GM21723 (cell line): Measurements from ENCODE around the gene GRK3.
"Not testable (repeated sequence)": the region's sequence is repeated elsewhere in the genome, so short reads cannot be mapped to it uniquely, and the experiment has no call there.

ENCODE experiments used
- ATAC-seq: cut with Tn5 transposase; IDR thresholded peaks from one replicate; pipeline ENCODE4 v1.9.1; 2021; ENCODE audit warnings: mild to moderate bottlenecking, moderate library complexity; ENCODE audit not compliant: unreplicated experiment

The GRK3 gene

DNA sequence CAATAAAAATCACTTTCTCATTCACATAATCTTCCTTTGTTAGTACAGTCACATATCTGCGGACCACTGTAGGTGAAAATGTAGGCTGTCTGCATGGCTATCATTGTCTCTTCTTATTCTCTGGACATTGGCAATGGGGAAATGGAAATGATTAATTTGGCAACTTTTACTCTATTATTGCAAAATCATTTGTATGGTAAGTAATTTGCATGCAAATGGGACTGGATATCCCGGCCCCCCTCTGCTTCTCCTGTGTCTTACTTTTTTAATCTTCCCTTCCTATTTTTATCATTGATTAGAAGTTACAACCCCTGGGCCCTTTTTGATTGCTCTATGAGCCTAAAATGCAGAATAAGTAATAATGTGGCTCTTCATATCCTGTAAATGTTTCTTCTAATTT lies 6.0 kb downstream of the GRK3 start:
- no peak for ATAC-seq

DNA sequence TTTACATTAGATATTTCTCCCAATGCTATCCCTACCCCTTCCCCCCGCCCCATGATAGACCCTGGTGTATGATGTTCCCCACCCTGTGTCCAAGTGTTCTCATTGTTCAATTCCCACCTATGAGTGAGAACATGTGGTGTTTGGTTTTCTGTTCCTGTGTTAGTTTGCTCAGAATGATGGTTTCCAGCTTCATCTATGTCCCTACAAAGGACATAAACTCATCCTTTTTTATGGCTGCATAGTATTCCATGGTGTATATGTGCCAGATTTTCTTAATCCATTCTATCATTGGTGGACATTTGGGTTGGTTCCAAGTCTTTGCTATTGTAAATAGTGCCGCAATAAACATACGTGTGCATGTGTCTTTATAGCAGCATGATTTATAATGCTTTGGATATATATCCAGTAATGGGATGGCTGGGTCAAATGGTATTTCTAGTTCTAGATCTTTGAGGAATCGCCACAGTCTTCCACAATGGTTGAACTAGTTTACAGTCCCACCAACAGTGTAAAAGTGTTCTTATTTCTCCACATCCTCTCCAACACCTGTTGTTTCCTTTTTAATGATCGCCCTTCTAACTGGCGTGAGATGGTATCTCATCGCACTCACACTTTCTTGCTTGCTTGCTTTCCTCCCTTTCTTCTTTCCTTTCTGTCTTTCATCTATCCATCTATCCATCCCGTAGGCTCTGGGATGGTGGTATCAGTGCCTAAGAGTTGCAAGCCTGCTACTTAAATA lies 7.7 kb downstream of the GRK3 start:
- ATAC-seq: not testable (repeated sequence)

DNA sequence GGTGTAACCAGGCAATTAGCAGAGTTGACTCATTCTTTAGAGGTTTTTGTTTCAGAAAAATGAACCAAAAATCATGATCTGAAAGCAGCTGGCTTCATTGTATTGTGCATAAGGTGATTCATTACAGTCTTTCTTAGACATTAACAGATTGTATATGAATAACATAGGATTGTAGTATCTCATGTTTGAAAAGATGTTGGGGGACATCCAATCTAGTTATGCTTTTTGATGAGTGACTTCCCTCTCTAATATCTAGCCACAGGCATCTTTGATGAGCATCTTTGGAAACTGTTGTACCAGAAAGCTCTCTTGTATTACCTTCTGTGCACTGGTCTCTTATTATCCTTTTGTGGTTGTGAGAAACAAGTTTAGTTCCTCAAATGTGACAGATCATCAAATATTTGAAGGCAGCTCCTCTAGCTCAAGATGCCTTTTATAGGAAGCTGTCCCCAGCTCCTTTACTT lies 8.3 kb downstream of the GRK3 start:
- ATAC-seq: peak; percentile 52

DNA sequence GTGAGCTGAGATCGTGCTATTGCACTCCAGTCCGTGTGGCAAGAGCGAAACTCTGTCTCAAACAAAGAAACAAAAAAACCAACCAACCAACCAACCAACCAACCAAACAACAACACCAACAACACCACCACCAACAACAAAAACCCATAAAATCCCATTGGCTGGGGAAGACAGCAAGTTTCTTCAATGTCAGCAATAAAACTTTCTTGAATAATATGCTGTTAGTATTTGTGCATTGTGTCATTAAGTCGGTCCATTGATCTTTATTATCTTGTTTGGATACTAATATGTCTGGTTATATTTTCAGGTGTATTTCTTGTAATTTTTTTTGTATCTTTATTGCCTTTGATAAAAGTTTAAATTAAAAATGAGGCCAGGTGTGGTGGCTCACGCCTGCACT lies 9.4 kb downstream of the GRK3 start:
- no peak for ATAC-seq

DNA sequence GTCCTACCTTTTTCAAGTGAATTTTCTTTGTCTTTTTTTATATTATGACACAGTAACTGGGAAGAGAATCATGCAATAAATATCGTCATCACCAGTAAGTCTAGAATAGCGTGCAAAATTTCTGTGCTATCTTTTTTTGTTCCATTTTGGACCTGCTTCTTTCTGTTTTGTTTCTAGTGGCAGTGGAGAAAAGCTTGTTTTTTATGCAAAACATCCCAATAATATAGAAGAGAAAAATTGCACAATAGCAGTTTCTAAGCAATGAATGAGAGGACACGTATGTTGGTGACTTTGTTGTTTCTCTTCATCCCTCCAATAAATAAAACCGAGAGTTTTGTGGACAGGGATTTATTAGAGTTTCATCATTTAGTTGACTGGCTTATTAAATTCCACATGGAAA lies 10.3 kb downstream of the GRK3 start:
- ATAC-seq: no peak

DNA sequence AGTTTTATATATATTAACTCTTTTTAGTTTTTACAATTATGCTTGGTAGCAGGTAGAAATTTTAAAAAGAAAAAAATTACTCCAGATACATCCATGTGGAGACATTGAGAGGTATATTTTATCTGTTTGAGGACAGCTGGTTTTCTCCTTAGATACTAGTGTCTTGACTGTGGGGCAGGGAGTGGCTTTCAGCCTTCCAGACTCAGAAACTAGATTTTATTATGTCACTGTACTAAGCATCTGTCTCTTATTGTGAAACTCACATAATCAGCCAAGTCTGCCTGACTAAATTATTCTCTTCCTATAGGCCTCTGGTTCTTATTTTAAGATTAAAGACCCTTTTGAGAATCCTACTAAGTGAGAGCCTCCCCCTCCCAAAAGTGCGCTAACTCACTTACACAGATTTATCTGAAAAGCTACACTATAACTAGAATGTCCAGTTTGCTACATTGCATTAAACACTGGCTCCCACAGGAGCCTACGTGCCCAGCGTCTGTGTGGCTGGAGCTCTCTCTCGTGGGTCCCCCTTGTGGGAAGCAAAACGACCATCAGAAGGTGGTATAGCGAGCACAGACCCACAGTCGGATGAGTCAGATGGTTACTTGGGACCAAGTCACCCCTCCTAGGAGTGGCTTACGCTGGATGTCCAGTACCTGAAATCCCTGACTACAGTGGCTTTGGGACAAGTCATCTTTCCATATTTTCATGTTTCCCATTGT lies 11.4 kb downstream of the GRK3 start:
- ATAC-seq: not testable (repeated sequence)

DNA sequence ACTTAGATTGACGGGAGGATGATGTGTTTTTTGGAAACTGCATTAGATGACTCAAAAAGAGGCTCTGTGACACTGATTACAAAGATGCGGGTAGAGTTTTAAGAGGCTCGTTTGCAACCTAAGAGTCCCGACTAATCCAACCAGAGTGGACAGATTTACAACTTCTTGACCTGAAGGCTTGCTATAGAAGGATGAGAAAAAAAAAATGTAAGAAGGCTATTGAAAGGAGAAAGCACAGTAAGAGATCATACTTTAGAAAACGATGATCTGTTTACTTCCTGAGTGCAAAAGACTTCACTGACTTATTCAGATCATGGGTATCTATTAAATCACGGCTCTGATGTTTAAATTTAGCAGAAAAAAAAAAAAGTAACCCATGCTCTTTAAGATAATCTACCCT lies 17.0 kb downstream of the GRK3 start:
- ATAC-seq: not testable (repeated sequence)

DNA sequence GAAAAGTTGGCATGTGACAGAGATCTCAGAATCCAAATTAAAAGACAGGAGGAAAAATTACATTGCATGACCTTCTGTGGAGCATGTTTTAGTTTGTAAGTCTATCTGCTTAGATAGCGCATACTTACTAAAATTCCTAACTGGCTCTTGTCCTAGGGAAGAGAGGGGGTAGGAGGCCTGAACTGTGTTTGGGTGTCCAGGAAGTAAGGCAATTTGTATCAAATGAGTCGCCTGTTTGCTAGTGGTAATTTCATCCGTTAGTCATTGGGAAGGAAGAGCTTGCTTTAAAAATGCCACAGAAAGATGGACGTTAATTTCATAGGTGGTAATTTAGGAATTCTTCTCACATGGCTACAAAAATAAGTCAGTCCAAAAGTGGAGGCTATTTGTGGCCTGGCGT lies 18.5 kb downstream of the GRK3 start:
- ATAC-seq: no peak

DNA sequence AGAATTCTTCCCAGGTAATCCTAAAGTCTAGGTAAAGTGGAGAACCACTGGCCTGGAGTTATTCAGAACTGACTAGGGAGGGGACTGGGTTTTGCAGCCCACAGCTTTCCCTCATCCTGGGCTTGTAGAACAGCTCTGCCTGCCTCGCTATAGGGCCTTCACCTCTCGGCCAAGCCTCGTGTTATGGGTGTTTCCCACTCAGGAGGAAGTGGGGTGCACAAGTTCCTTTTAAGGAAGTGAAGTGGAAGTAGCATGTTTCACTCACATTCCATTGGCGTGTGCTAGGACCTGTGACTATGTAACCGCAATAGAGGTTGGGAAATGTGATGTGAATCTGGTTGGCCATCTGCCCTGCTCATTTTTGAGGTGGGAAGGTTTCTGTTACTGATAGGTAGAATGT lies 20.5 kb downstream of the GRK3 start:
- not testable (repeated sequence) for ATAC-seq

DNA sequence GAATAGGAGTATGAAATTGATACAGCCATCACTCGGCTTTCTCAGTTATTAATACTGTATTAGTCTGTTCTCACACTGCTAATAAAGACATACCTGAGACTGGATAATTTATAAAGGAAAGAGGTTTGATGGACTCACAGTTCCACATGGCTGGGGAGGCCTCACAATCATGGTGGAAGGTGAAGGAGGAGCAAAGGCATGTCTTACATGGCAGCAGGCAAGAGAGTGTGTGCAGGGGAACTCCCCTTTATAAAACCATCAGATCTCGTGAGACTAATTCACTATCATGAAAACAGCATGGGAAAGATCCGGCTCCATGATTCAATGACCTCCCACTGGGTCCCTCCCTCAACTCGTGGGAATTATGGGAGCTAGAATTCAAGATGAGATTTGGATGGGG lies 25.2 kb downstream of the GRK3 start:
- not testable (repeated sequence) for ATAC-seq

DNA sequence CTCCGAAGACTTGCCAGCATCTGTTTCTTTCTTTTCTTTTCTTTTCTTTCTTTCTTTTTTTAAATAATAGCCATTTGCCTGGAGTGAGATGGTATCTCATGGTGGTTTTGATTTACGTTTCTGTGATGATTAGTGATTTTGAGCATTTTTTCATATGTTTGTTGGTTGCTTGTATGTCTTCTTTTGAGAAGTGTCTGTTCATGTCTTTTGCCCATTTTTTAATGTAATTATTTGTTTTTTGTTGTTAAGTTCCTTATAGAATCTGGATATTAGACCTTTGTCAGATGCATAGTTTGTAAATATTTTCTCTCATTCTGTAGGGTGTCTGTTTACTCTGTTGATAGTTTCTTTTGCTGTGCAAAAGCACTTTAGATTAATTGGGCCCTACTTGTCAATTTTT lies 28.8 kb downstream of the GRK3 start:
- not testable (repeated sequence) for ATAC-seq

DNA sequence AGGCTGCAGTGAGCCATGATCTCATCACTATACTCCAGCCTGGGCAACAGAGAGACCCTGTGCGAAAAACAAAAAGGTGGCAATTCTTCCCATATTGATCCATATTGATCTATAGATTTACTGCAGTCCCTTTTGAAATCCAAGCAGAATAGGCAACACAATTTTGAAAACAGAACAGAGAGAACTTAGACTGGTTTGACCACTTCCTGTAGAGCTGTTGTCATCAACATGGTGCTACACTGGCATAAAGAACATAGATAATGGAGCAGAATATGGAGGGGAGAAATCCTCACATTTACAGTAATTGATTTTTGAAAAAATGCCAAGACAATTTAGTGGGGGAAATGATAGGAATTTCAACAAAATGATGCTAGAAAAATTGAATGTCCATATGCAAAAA lies 34.1 kb downstream of the GRK3 start:
- no peak for ATAC-seq

DNA sequence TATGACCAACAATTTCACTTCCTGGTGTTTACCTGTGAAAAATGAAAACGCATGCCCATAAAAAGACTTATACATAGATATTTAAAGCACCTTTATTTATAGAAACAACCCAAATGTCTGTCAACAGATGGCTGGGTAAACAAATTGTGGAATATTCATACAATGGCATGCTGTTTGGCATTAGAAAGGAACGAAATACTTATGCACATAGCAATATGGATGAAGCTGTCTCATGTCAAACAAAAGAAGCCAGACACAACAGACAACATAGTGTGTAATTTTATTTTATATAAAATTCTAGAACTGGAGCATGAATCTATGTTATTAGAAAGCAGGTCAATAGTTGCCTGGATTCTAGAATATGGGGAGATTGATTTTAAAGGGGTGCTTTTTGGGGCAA lies 38.0 kb downstream of the GRK3 start:
- ATAC-seq: no peak

DNA sequence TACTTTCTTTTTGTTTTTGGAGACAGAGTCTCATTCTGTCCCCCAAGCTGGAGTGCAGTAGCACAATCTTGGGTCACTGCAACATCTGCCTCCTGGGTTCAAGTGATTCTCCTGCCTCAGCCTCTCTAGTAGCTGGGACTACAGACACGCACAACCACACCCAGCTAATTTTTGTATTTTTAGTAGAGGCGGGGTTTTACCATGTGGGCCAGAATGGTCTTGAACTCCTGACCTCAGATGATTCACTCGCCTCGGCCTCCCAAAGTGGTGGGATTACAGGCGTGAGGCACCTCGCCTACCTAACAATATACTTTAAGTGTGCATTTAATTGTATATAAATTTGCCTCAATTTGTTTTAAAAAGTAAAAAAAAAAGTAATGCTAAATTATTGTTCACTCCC lies 38.4 kb downstream of the GRK3 start:
- no peak for ATAC-seq

DNA sequence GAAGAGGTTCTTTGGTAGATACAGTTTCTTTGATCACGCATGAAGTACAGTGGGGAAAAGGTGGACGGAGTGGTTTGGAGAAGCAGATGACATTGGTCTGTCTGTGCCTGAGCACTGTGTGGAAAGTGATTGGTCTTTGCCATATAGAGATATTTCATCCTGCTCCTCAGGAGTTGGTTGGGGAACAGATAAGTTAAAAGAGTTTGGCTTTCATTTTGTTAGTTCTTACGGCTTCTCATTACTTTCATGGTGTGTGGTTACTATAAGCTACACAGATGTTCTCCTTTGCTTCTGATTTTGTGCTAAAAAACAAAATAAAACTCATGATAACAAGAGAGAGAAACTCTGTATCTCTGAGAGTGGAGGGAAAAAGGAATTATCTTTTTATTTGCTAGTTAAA lies 40.7 kb downstream of the GRK3 start:
- not testable (repeated sequence) for ATAC-seq

DNA sequence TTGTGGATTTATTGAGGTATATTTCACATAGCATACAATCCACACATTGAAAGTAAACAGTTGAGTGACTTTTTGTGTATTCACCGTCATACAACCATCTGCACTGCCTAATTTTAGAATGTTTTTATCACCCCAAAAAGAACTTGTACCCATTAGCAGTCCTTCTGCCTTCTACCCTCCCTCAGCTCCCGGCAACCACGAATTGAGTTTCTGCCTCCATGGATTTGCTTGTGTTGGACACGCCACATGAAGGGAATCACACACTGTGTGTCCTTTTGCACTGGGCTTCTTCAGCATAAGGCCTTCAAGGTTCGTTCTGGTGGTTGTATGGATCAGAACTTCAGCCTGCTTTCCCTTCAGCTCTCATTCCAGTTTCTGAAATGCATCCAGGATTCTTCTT lies 41.1 kb downstream of the GRK3 start:
- ATAC-seq: not testable (repeated sequence)

DNA sequence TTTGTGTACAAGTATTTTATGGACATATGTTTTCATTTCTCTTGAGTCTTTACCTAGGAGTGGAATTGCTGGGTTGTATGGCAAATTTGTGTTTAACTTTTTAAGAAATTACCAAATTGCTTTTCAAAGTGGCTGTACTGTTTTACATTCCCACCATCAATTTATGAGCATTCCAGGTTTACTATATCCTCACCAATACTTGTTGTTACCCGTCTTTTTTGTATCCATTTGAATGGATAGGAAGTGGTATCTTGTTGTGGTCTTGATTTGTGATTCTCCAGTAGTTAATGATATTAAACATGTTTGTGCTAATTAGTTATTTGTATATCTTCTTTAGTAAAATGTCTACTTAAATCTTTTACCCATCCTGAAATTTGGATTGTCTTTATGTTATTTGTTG lies 46.8 kb downstream of the GRK3 start:
- not testable (repeated sequence) for ATAC-seq

DNA sequence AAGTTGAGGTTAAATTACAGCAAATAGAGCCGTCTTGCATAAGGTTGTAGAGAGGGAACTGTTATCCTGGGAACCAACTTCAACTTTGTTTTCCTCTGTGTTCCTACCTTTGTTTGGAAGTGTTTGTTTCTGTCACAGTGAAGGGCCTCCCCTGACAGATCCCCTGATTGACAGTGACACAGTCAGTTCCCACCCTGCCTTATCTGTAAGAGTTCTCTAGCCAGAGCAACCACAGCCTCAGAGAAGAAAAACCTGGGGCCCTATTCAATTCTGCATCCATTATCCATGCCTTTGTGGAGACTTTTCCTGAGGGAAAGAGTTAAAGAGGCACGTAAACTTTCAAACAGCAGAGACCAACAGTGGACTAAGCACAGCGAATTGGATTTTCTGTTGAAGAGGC lies 48.7 kb downstream of the GRK3 start:
- ATAC-seq: not testable (repeated sequence)

DNA sequence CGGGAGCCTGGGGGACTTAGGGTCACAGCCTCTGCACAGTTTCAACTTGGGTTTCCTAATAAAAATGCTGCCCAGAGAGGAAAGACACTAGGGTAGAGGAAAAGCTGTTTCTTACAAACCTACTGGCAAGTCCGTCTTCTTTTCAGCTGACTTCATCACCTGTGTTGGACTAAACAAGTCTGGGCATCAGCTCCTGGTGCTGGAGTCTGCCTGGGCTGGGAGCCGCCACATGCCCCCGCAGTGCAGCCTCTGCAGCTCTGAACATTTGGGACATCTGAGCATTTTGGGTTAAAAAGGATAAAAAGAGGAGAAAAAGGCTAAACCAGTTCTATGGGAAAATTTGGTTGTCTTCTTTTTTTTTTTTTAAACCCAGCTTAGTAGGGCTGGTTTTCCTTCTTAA lies 49.1 kb downstream of the GRK3 start:
- not testable (repeated sequence) for ATAC-seq

DNA sequence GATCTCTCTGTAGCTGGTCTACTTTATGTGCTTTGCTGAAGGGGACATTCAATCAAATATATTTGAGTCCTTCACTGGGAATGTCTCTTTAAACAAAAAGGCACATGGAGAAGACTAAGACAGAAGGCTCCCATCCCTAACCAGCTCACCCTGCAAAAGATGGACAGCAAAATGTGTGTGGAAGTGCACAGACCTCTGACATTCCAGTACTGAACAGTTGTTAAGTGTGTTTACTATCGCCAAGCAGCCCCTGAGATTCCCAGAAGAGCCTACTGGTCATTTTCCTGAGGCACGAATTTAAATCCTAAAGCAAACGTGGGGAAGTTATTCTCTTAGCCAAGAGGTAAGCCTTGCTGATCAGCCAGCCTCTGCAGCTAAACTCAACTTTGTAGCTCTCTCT lies 50.3 kb downstream of the GRK3 start:
- not testable (repeated sequence) for ATAC-seq

DNA sequence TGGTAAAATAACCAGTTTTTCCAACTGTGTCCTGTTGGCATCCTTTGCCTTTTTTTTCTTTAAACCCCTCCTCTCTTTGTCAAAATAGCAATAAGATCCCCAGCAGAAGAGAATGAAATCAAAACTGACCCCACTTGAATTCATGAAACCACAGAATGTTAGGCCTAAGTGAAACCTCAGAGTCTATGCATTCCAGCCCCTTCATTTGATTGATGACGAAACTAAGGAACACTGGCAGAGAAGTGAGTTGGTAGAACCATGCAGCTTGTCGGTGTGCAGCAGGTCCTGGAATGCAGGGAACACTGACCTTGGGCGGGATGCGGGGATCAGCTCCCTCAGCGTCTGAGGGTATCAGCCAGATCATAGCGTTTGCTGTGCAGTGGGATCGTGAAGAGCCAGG lies 57.5 kb downstream of the GRK3 start:
- no peak for ATAC-seq

DNA sequence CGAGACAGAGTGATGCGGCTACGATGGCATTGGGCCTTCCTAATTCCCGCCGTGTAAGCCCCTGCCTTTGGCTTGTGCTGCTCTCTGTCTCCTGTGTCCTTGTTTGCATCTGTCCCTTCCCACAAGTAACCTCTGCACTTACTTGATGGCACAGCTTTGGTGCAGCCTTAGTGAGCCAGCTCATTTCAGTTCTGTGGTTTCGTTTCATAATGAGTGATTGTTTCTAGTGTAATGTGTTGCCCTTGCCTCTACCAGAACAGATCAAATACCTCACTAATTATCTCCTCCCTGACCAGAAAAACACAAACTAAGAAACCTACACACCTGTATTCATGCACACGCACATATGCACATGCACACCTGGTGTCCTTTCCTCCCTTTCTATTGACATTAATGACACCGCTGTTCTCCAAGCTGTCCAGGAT lies 58.8 kb downstream of the GRK3 start:
- no peak for ATAC-seq
